Gastrocnemius medialis (tissue), 4 donors: ENCODE data around the gene MTF1. TPM values are rescaled to one million over a fixed set of nuclear protein-coding genes. Genes with fewer than 3 reads are reported as not detected.

ENCODE experiments used
- ATAC-seq, 2 donors: fragments of 150-250 bp; one replicate each; pipeline ENCODE4 v1.9.1; 2016
- DNase-seq, 2 donors: peaks; one replicate each; pipeline ENCODE4 v3.0.0-alpha.2; 2019
- H3K27ac ChIP-seq, 4 donors: fragments of 200-600 bp; sonication (generic); 1 replicate in 1 of 4; 2 replicates in 3 of 4; pipeline ENCODE4 v1.5.1; 2016 to 2018; ENCODE audit warnings: mild to moderate bottlenecking in 2 of 4, moderate library complexity in 1 of 4
- H3K27me3 ChIP-seq, 3 donors: fragments of 200-600 bp; sonication (generic) in 2 of 3; 1 replicate in 1 of 3; 2 replicates in 2 of 3; pipeline versions ENCODE4 v1.5.1 to v1.6.0; 2016 to 2019; ENCODE audit warnings: mild to moderate bottlenecking in 1 of 3, moderate library complexity in 1 of 3
- H3K36me3 ChIP-seq, 2 donors: fragments of 200-600 bp; sonication (generic) in 1 of 2; one replicate each; pipeline ENCODE4 v1.5.1; 2017 to 2018
- H3K4me1 ChIP-seq, 2 donors: fragments of 200-600 bp; sonication (generic) in 1 of 2; one replicate each; pipeline ENCODE4 v1.5.1; 2016 to 2017; ENCODE audit warnings: mild to moderate bottlenecking in 2 of 2
- H3K4me3 ChIP-seq, 4 donors: fragments of 200-600 bp; sonication (generic) in 3 of 4; 1 replicate in 1 of 4; 2 replicates in 3 of 4; pipeline ENCODE4 v1.5.1; 2016 to 2019; ENCODE audit warnings: mild to moderate bottlenecking in 2 of 4
- H3K9me3 ChIP-seq, 3 donors: fragments of 200-600 bp; sonication (generic) in 2 of 3; 1 replicate in 1 of 3; 2 replicates in 2 of 3; pipeline ENCODE4 v1.5.1; 2016 to 2019
- POLR2A ChIP-seq, 2 donors: fragments of 450-650 bp; IDR thresholded peaks; one replicate each; pipeline ENCODE4 v1.6.1; 2017; ENCODE audit warnings: antibody characterized with exemption in 2 of 2, mild to moderate bottlenecking in 2 of 2, moderate library complexity in 2 of 2
- in situ Hi-C, 4 donors: fragments of 200-750 bp; cut with MboI; loops; one replicate each; pipeline versions ENCODE4 v1.15.0 to v1.8.0; 2017; ENCODE audit warnings: low sequenced_read_pairs in 4 of 4
- intact Hi-C: fragments of 100-400 bp; cut with DNase I; formaldehyde crosslinking; loops from one replicate; pipeline ENCODE4 v1.15.1; 2023; ENCODE audit warnings: low total_unique reads
- total RNA-seq, 4 donors: library from RNA; depleted of rRNA; stranded (reverse); fragments of >200 nt; gene quantifications; one replicate each; pipeline versions ENCODE4 v1.1.0 to v1.2.3, GENCODE V29; 2016
- TF ChIP-seq, protein P1 (sequence below), 5 experiments: fragments of 450-650 bp in 3 of 5; fragments of 200-600 bp in 2 of 5; sonication (generic) in 2 of 5; IDR thresholded peaks in 4 of 5; conservative IDR thresholded peaks in 1 of 5; 1 replicate in 4 of 5; 2 replicates in 1 of 5; pipeline ENCODE4 v1.5.1; 2016 to 2019; ENCODE audit warnings: antibody characterized with exemption in 5 of 5, mild to moderate bottlenecking in 3 of 5, moderate library complexity in 3 of 5

The MTF1 gene
- total RNA-seq, 4 donors from 2014 or later = 4.0 to 9.4 (median 6.4) TPM

DNA sequence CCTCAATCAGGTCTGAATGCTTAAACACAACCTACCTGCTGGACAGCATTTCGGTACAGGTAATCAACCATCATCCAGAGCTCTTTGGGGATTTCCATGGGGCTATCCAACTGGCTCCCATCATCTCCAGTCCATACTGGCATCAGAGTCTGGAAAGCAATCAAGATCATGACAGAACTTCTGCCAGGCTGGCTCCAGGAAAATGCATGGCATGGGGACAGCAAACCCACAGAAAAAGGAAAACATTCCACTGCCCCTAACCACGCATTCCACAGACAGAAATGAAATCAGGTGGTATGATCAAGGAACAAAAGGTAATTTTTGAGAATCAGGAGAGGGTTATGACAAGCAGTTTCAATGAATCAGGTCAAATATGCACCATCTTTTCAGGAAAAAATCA lies 9.1 kb upstream of the MTF1 start:
- Histone ChIP-seq H3K27me3 (no peaks in the 10 kb centered on the region), H3K4me3 (no peak overlapping the region), H3K9me3 (no peaks in the 10 kb centered on the region), H3K36me3 (peaks cover 0 to 73% of the 10 kb centered on the region in 2 donors), H3K27ac (no peak overlapping the region), H3K4me1 (no peaks in the 10 kb centered on the region)
- DNase-seq (no peak), ATAC-seq (no peak)
- TF ChIP-seq, protein P1, sequence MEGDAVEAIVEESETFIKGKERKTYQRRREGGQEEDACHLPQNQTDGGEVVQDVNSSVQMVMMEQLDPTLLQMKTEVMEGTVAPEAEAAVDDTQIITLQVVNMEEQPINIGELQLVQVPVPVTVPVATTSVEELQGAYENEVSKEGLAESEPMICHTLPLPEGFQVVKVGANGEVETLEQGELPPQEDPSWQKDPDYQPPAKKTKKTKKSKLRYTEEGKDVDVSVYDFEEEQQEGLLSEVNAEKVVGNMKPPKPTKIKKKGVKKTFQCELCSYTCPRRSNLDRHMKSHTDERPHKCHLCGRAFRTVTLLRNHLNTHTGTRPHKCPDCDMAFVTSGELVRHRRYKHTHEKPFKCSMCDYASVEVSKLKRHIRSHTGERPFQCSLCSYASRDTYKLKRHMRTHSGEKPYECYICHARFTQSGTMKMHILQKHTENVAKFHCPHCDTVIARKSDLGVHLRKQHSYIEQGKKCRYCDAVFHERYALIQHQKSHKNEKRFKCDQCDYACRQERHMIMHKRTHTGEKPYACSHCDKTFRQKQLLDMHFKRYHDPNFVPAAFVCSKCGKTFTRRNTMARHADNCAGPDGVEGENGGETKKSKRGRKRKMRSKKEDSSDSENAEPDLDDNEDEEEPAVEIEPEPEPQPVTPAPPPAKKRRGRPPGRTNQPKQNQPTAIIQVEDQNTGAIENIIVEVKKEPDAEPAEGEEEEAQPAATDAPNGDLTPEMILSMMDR (IDR thresholded peaks at IDR 0.05 in 4 of 5, conservative IDR thresholded peaks at IDR 0.05 in 1 of 5) = no peak
- TF ChIP-seq POLR2A (IDR thresholded peaks at IDR 0.05) = no peak
- intact Hi-C loops = no loop called here
- in situ Hi-C loops = loop anchor here in 1 of 4 donors (10.0 kb wide), 1 partner anchor 64 kb away; the partner anchor contains the start of genes C1orf122 and YRDC

DNA sequence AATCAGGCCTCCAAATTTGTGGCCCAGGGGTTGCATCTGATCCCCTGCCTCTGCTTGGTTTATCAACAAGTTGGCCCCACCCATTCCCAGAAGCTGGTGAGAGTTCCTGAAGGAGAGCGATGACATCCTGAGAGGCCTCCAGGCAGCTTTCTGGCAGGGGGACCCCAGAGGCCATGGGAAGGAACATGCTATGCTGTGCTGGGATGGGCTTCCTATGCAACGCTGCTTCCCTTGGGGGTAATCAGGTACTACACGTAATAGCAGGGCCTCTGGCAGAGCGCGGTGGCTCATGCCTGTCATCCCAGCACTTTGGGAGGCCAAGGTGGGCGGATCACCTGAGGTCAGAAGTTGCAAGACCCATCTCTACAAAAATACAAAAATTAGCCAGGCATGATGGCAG lies 8.4 kb upstream of the MTF1 start:
- TF ChIP-seq, protein P1 (IDR thresholded peaks at IDR 0.05 in 4 of 5, conservative IDR thresholded peaks at IDR 0.05 in 1 of 5) = no peak
- no peak for TF ChIP-seq POLR2A (IDR thresholded peaks at IDR 0.05)
- Histone ChIP-seq H3K9me3 (no peaks in the 10 kb centered on the region), H3K27me3 (no peaks in the 10 kb centered on the region), H3K4me1 (no peaks in the 10 kb centered on the region), H3K27ac (no peak overlapping the region), H3K4me3 (no peak overlapping the region), H3K36me3 (peaks cover 0 to 68% of the 10 kb centered on the region in 2 donors)
- DNase-seq (no peak), ATAC-seq (no peak)
- in situ Hi-C loops = loop anchor here in 1 of 4 donors (10.0 kb wide), 1 partner anchor 63 kb away; the partner anchor contains the start of genes C1orf122 and YRDC
- intact Hi-C loops = no loop called here

- intact Hi-C loops = no loop called here
- in situ Hi-C loops = loop anchor here in 1 of 4 donors (10.0 kb wide), 1 partner anchor 62 kb away; the partner anchor contains the start of genes C1orf122 and YRDC
- Histone ChIP-seq H3K9me3 (no peaks in the 10 kb centered on the region), H3K36me3 (peaks cover 0 to 71% of the 10 kb centered on the region in 2 donors), H3K4me1 (no peaks in the 10 kb centered on the region), H3K4me3 (no peak overlapping the region), H3K27ac (no peak overlapping the region), H3K27me3 (no peaks in the 10 kb centered on the region)
- no peak for ATAC-seq
- no peak for DNase-seq
- TF ChIP-seq, protein P1 (IDR thresholded peaks at IDR 0.05 in 4 of 5, conservative IDR thresholded peaks at IDR 0.05 in 1 of 5) = no peak
- TF ChIP-seq POLR2A (IDR thresholded peaks at IDR 0.05) = no peak
These were observed 7.1 kb upstream of the MTF1 start for GRCh38 chr1:37866491-37866890.

DNA sequence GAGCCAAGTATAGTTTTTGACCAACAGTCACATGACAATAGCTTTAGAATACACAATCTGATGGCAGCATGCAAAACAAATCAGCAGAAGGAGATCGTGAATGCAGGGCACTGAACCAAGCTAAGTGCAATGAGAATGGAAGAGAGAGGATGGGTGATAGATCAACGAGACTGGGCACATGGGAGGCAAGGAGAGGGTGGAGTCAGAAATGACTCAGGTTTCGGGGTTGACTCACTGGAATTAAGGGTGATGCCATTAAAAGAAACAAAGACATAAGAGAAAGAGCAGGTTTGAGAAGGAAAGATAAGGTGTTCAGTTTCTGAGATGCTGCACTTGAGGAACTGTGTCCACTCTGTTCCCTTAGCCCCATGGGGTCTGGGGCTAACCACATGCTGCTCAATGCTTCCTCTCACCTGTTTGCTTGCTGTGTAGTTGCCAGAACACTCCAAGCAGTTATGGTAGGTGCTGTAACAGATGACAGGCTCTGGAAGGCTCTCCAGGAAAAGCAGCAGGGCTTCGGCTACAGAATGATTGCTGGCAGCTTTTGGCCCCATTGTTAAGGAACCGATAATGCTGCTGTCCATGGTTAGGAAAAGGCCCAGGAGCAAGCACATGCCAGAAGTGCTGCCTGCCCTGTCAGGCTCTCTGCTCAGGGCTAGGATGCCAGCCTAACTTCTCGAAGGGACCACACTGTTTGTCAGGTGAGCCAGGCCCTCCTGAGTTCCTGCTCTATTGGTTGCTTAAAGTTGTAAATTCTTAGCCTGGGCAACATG lies 6.1 kb upstream of the MTF1 start:
- Histone ChIP-seq H3K4me3 (no peak overlapping the region), H3K27ac (no peak overlapping the region), H3K9me3 (no peaks in the 10 kb centered on the region), H3K27me3 (no peaks in the 10 kb centered on the region), H3K4me1 (no peaks in the 10 kb centered on the region), H3K36me3 (peaks cover 0 to 66% of the 10 kb centered on the region in 2 donors)
- no peak for TF ChIP-seq POLR2A (IDR thresholded peaks at IDR 0.05)
- TF ChIP-seq, protein P1 (IDR thresholded peaks at IDR 0.05 in 4 of 5, conservative IDR thresholded peaks at IDR 0.05 in 1 of 5) = no peak
- DNase-seq (no peak), ATAC-seq (no peak)
- intact Hi-C loops = no loop called here
- in situ Hi-C loops = loop anchor here in 1 of 4 donors (10.0 kb wide), 1 partner anchor 61 kb away; the partner anchor contains the start of genes C1orf122 and YRDC
